Heart left ventricle (tissue), 13 donors: ENCODE results near the gene C19orf73.

ENCODE experiments used
- CTCF ChIP-seq, 12 donors: fragments of 200-600 bp; sonication (generic) in 4 of 12; IDR thresholded peaks; one replicate each; pipeline versions ENCODE4 v1.5.0 to v1.8.0; 2018 to 2022; ENCODE audit warnings: antibody characterized with exemption in 12 of 12, mild to moderate bottlenecking in 5 of 12
- POLR2A ChIP-seq, 2 donors: fragments of 450-650 bp; IDR thresholded peaks; one replicate each; pipeline ENCODE4 v1.6.1; 2017; ENCODE audit warnings: antibody characterized with exemption in 2 of 2, mild to moderate bottlenecking in 2 of 2, moderate library complexity in 2 of 2
- donor health status: ischemic (EF 13 %, LVEDD 7.1; RV severe dilation, severe dysfunction).
- donor health status: DM: no; HTN: yes; CAD: no.
- donor health status: DM: no; HTN: no; CAD: no.
- donor health status: ischemic (EF 25% LVEDD 6.9; RV normal size, moderate dysfunction).
- donor health status: ischemic (EF 25% LVEDD 5.7; RV mildly dilated, moderate dysfunction).
- donor health status: ischemic (EF 35%, LVEDD 5.7; RV mildly dilated, moderate dysfunction).
- donor health status: nonischemic (EF 11% LVEDD 7.7; RV severe dilation, severe dysfunction).
- donor health status: DM: yes; HTN: yes; CAD: no.
- donor health status: PGD.
- donor health status: ischemic (EF 29% LVEDD 5.4; RV normal size, mild dysfunction).
- donor health status: nonischemic (EF 23%, LVEDD 6.1; RV moderate dilation, normal function).

GRCh38 chr19:49106648-49107135 lies 12.3 kb downstream of the C19orf73 start:
- TF ChIP-seq CTCF (IDR thresholded peaks at IDR 0.05), result peak; percentile 58 to 80 (median 74)
- no peak for TF ChIP-seq POLR2A (IDR thresholded peaks at IDR 0.05)
